Measurements from ENCODE around the gene LAGE3.

DNA sequence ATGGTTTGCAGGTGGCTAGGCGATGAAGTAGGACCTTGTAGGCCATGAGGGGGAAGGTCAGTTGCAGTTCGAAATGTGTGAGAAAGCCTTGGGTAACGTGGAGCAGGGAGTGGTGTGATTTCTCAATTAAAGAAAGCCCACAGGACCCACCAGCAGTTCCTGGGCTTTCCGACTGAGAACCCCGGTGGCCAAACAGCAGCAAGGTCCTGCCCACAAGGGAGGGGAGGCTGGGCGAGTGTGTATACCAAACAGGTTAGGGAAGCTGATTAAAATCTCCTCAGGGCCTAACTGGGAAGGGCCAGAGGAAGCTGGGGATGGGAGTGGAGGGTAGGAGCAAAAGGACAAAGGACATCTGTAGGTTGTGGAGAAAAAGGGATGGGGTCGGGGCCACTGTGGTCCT lies 48.2 kb downstream of the LAGE3 start:
- TF ChIP-seq POLR2A (IDR thresholded peaks at IDR 0.05), result no peak
- TF ChIP-seq, protein P1, sequence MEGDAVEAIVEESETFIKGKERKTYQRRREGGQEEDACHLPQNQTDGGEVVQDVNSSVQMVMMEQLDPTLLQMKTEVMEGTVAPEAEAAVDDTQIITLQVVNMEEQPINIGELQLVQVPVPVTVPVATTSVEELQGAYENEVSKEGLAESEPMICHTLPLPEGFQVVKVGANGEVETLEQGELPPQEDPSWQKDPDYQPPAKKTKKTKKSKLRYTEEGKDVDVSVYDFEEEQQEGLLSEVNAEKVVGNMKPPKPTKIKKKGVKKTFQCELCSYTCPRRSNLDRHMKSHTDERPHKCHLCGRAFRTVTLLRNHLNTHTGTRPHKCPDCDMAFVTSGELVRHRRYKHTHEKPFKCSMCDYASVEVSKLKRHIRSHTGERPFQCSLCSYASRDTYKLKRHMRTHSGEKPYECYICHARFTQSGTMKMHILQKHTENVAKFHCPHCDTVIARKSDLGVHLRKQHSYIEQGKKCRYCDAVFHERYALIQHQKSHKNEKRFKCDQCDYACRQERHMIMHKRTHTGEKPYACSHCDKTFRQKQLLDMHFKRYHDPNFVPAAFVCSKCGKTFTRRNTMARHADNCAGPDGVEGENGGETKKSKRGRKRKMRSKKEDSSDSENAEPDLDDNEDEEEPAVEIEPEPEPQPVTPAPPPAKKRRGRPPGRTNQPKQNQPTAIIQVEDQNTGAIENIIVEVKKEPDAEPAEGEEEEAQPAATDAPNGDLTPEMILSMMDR (IDR thresholded peaks at IDR 0.05), result no peak
